IPS DF 4.7 (cell line): ENCODE results near the gene KIAA1755.

Experiments used
- DNase-seq: peaks from one replicate; pipeline ENCODE4 v3.0.0-alpha.2; 2013; ENCODE audit warnings: low spot score; ENCODE audit errors: extremely low read depth

Gene KIAA1755

GRCh38 chr20:38167328-38167850 lies 93.1 kb downstream of the KIAA1755 start:
- no peak for DNase-seq

GRCh38 chr20:38166703-38167233 lies 93.8 kb downstream of the KIAA1755 start:
- no peak for DNase-seq

- DNase-seq, result no peak
These were observed 94.4 kb downstream of the KIAA1755 start for GRCh38 chr20:38165966-38166702.

- no peak for DNase-seq
These were observed 95.2 kb downstream of the KIAA1755 start, which contains the start of gene TGM2 for GRCh38 chr20:38165089-38165965. TGM2 (minus strand) TSS chr20:38165270; CDS start chr20:38165198, 72 bp downstream.

GRCh38 chr20:38164624-38165088 lies 95.9 kb downstream of the KIAA1755 start:
- no peak for DNase-seq

GRCh38 chr20:38164069-38164468 lies 96.5 kb downstream of the KIAA1755 start:
- no peak for DNase-seq

- no peak for DNase-seq
These were observed 97.4 kb downstream of the KIAA1755 start for GRCh38 chr20:38162878-38163875.

GRCh38 chr20:38162149-38162548 lies 98.4 kb downstream of the KIAA1755 start:
- no peak for DNase-seq

- no peak for DNase-seq
These were observed 99.1 kb downstream of the KIAA1755 start for GRCh38 chr20:38161412-38161774.
